ENCODE measurements around the gene HIF1A. TPM values are rescaled to one million over a fixed set of nuclear protein-coding genes. Genes with fewer than 3 reads are reported as not detected.

HIF1A gene
- total RNA-seq, 1 donor from 2014 or later = 299 TPM

DNA sequence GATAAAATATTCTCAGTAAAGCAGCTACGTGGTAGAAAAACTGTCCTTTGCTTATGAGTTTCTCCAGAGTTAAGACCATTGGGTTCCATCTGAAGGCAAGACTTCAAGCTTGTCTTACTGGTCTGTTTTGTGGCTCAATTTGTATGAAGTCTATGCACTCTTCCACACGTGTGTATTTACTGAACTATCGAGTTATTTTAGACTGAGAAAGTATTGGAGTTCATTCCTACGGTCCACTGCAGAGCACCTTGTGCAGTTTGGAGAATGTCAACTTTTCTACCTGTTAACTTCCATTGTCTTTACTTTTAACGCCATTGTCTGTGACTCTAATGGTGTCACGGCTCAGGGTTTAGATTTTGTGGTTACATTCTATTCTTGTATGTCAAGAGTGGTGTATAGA lies 3.7 kb downstream of the HIF1A start:
- no peak overlapping the region for H3K27ac Mint-ChIP-seq
- peaks cover 19% of the 10 kb centered on the region for H3F3A ChIP-seq (ENCODE audit: low read depth)
- peak overlapping the region; percentile 75 for H3K4me3 ChIP-seq
- no peaks in the 10 kb centered on the region for H3K36me3 ChIP-seq
- peaks cover 27% of the 10 kb centered on the region for H3K36me3 Mint-ChIP-seq
- H3K4me1 ChIP-seq = peaks cover 52% of the 10 kb centered on the region
- H4K20me1 ChIP-seq (ENCODE audit: low read depth) = peaks cover 76% of the 10 kb centered on the region
- H3K4me2 ChIP-seq = peak overlapping the region; percentile 98
- TF ChIP-seq, protein P1, sequence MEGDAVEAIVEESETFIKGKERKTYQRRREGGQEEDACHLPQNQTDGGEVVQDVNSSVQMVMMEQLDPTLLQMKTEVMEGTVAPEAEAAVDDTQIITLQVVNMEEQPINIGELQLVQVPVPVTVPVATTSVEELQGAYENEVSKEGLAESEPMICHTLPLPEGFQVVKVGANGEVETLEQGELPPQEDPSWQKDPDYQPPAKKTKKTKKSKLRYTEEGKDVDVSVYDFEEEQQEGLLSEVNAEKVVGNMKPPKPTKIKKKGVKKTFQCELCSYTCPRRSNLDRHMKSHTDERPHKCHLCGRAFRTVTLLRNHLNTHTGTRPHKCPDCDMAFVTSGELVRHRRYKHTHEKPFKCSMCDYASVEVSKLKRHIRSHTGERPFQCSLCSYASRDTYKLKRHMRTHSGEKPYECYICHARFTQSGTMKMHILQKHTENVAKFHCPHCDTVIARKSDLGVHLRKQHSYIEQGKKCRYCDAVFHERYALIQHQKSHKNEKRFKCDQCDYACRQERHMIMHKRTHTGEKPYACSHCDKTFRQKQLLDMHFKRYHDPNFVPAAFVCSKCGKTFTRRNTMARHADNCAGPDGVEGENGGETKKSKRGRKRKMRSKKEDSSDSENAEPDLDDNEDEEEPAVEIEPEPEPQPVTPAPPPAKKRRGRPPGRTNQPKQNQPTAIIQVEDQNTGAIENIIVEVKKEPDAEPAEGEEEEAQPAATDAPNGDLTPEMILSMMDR (IDR thresholded peaks at IDR 0.05) = no peak
- TF ChIP-seq EZH2phosphoT487 (IDR thresholded peaks at IDR 0.05) (no peak), EZH2 (IDR thresholded peaks at IDR 0.05) (no peak)
- no peak overlapping the region for H3K9ac ChIP-seq
- DNase-seq (ENCODE audit: low spot score) = peak; percentile 17
- no peaks in the 10 kb centered on the region for H3K27me3 Mint-ChIP-seq (ENCODE audit: insufficient read depth, low read depth)
- H3K27ac ChIP-seq = no peak overlapping the region
- H3K27me3 ChIP-seq = no peaks in the 10 kb centered on the region
- no peak overlapping the region for H2AFZ ChIP-seq (replicated peaks)
- peak overlapping the region; percentile 96 for H3K4me3 Mint-ChIP-seq
- peaks cover 87% of the 10 kb centered on the region for H3K79me2 ChIP-seq (ENCODE audit: low read depth)
- H3K4me1 Mint-ChIP-seq = peaks cover 28% of the 10 kb centered on the region
- H3K9me3 Mint-ChIP-seq = peaks cover 4% of the 10 kb centered on the region
- H3K9me3 ChIP-seq (ENCODE audit: low read depth) = no peaks in the 10 kb centered on the region

DNA sequence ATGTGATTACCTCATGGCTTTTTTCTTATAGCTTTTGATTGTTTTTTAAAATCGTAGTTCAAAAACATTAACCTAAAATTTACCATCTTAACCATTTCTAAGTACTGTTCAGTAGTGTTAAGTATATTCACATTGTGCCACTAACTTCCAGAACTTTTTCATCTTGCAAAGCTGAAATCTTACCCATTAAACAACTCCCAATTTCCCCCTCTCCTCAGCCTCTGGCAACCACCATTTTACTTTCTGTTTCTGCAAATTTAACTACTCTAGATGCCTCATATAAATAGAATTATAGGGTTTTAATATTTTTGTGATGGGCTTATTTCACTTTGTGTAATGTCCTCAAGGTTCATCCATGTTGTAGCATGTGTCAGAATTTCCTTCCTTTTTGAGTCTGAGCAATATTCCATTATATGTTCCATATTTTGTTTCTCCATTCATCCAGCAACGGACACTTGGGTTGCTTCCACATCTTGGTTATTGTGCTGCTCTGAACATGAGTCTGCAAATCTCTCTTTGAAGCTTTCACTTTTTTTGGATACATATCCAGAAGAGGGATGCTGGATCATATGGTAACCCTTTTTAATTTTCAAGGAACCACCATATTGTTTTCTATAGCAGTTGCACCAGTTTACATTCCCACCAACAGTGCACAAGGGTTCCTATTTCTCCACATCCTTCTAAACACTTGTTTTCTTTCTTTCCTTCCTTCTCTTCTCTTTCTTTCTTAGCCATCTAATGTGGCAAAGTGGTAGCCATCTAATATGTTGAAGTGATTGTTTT lies 5.0 kb downstream of the HIF1A start:
- Histone ChIP-seq H2AFZ (replicated peaks) (no peak overlapping the region), H3K36me3 (no peaks in the 10 kb centered on the region), H3K4me2 (peak overlapping the region; percentile 98), H3F3A (ENCODE audit: low read depth) (peaks cover 15% of the 10 kb centered on the region), H4K20me1 (ENCODE audit: low read depth) (peaks cover 89% of the 10 kb centered on the region), H3K9ac (no peak overlapping the region), H3K79me2 (ENCODE audit: low read depth) (peaks cover 100% of the 10 kb centered on the region), H3K27me3 (no peaks in the 10 kb centered on the region), H3K4me3 (peak overlapping the region; percentile 75), H3K4me1 (peaks cover 53% of the 10 kb centered on the region), H3K27ac (no peak overlapping the region), H3K9me3 (ENCODE audit: low read depth) (no peaks in the 10 kb centered on the region)
- Mint-ChIP-seq H3K27me3 (ENCODE audit: insufficient read depth, low read depth) (no peaks in the 10 kb centered on the region), H3K4me1 (peaks cover 21% of the 10 kb centered on the region), H3K4me3 (no peak overlapping the region), H3K27ac (no peak overlapping the region), H3K36me3 (peaks cover 27% of the 10 kb centered on the region), H3K9me3 (peaks cover 4% of the 10 kb centered on the region)
- no peak for DNase-seq (ENCODE audit: low spot score)
- TF ChIP-seq, protein P1 (IDR thresholded peaks at IDR 0.05) = no peak
- TF ChIP-seq EZH2phosphoT487 (IDR thresholded peaks at IDR 0.05) (no peak), EZH2 (IDR thresholded peaks at IDR 0.05) (no peak)

DNA sequence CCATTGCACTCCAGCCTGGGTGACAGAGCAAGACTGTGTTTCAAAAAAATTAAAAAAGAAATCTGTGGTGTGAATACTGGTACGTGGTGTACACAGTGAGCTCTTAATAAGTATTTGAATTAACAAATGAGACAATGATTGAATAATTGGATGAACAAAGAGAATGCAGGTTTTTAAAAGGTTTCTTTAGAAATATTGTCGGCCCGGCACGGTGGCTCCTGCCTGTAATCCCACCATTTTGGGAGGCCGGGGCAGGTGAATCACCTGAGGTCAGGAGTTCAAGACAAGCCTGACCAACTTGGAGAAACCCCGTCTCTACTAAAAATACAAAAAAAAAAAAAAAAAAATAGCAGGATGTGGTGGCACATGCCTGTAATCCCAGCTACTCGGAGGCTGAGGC lies 6.6 kb downstream of the HIF1A start:
- peaks cover 53% of the 10 kb centered on the region for H3K4me1 ChIP-seq
- H3K4me3 Mint-ChIP-seq = no peak overlapping the region
- no peaks in the 10 kb centered on the region for H3K27me3 Mint-ChIP-seq (ENCODE audit: insufficient read depth, low read depth)

More for the DNA sequence above, 6.6 kb downstream of the HIF1A start:
- H3K9me3 Mint-ChIP-seq = peaks cover 15% of the 10 kb centered on the region
- H3K27ac Mint-ChIP-seq = no peak overlapping the region
- no peak overlapping the region for H3K9ac ChIP-seq
- no peak overlapping the region for H2AFZ ChIP-seq (replicated peaks)
- DNase-seq (ENCODE audit: low spot score) = no peak
- H3K4me1 Mint-ChIP-seq = peaks cover 21% of the 10 kb centered on the region
- TF ChIP-seq EZH2 (IDR thresholded peaks at IDR 0.05) (no peak), EZH2phosphoT487 (IDR thresholded peaks at IDR 0.05) (no peak)
- TF ChIP-seq, protein P1 (IDR thresholded peaks at IDR 0.05) = no peak
- no peaks in the 10 kb centered on the region for H3K36me3 ChIP-seq
- no peaks in the 10 kb centered on the region for H3K27me3 ChIP-seq
- H3K9me3 ChIP-seq (ENCODE audit: low read depth) = no peaks in the 10 kb centered on the region
- H3K4me3 ChIP-seq = no peak overlapping the region
- no peaks in the 10 kb centered on the region for H3F3A ChIP-seq (ENCODE audit: low read depth)
- H4K20me1 ChIP-seq (ENCODE audit: low read depth) = peaks cover 100% of the 10 kb centered on the region
- no peak overlapping the region for H3K27ac ChIP-seq
- peaks cover 40% of the 10 kb centered on the region for H3K36me3 Mint-ChIP-seq
- H3K4me2 ChIP-seq = no peak overlapping the region
- peaks cover 100% of the 10 kb centered on the region for H3K79me2 ChIP-seq (ENCODE audit: low read depth)

Data from neural progenitor cell (in vitro differentiated cells).